Measurements from ENCODE around the gene RNF115. TPM values are rescaled to one million over a fixed set of nuclear protein-coding genes. Genes with fewer than 3 reads are reported as not detected.
A peak's percentile ranks its signal among the peaks of the same experiment; 100 is the strongest.

RNF115 gene
- total and polyA plus RNA-seq, 8 donors = 4.9 to 8.1 (median 5.9) TPM

DNA sequence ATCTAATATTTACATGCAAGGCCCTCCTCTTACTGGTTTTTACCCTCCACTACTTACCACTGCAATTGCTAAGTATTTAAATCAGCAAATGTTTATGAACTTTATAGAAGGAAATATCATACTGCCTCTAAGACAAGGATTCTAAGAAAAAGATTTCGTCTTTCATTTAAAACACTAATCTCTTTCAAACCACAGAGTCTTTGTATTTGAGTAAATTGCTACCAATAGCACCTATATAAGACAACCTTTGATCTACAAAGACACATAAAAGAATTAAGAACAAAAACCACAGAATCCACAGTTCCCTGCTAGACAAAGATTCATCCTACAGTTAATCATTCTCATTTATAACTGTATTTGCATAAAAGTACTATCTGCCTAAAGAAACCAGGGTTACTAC, 37.6 kb downstream of the RNF115 start:
- H3K4me3 ChIP-seq = no peak overlapping the region
- no peaks in the 10 kb centered on the region for H3K9me3 ChIP-seq
- H3K27ac ChIP-seq = no peak overlapping the region
- no peak for FAIRE-seq
- H3K4me1 ChIP-seq = peaks cover 12 to 26% (median 22%) of the 10 kb centered on the region in 3 donors
- H3K36me3 ChIP-seq = no peaks in the 10 kb centered on the region
- no peak for DNase-seq
- intact Hi-C loops (cut with DNase I) = no loop called here
- TF ChIP-seq, protein P1, sequence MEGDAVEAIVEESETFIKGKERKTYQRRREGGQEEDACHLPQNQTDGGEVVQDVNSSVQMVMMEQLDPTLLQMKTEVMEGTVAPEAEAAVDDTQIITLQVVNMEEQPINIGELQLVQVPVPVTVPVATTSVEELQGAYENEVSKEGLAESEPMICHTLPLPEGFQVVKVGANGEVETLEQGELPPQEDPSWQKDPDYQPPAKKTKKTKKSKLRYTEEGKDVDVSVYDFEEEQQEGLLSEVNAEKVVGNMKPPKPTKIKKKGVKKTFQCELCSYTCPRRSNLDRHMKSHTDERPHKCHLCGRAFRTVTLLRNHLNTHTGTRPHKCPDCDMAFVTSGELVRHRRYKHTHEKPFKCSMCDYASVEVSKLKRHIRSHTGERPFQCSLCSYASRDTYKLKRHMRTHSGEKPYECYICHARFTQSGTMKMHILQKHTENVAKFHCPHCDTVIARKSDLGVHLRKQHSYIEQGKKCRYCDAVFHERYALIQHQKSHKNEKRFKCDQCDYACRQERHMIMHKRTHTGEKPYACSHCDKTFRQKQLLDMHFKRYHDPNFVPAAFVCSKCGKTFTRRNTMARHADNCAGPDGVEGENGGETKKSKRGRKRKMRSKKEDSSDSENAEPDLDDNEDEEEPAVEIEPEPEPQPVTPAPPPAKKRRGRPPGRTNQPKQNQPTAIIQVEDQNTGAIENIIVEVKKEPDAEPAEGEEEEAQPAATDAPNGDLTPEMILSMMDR (IDR thresholded peaks at IDR 0.05) = no peak
- ATAC-seq = no peak
- no peaks in the 10 kb centered on the region for H3K27me3 ChIP-seq
- WGBS, 2 donors = 71 to 74% methylated on average over 1 of the region's 1 CpG

DNA sequence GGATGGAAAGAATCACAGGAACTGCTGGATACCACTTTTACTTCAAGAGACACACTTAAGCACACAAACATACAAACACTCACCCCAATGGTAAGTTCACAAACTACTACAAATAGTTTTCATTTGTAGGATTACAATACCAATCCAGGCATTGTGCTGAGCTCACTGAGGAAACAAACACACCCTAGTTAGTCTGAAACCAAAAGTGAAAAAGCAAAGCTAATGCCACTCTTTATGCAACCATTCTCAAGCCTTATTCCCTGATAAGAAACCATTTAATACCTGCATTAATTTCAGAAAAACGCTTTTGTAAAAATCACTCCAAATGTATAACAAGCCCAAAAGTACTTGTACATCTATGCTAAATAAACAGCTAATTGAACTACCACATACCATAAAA, 38.3 kb downstream of the RNF115 start:
- Histone ChIP-seq H3K4me3 (no peak overlapping the region), H3K36me3 (no peaks in the 10 kb centered on the region), H3K4me1 (peaks cover 12 to 26% (median 22%) of the 10 kb centered on the region in 3 donors), H3K27me3 (no peaks in the 10 kb centered on the region), H3K9me3 (no peaks in the 10 kb centered on the region), H3K27ac (no peak overlapping the region)
- intact Hi-C loops (cut with DNase I) = no loop called here
- FAIRE-seq (no peak), DNase-seq (no peak), ATAC-seq (peak in 3 of 4 donors; percentile 17 to 33 (median 25))
- 68 to 69% methylated on average over 1 of the region's 1 CpG for WGBS, 2 donors
- TF ChIP-seq, protein P1 (IDR thresholded peaks at IDR 0.05) = no peak

DNA sequence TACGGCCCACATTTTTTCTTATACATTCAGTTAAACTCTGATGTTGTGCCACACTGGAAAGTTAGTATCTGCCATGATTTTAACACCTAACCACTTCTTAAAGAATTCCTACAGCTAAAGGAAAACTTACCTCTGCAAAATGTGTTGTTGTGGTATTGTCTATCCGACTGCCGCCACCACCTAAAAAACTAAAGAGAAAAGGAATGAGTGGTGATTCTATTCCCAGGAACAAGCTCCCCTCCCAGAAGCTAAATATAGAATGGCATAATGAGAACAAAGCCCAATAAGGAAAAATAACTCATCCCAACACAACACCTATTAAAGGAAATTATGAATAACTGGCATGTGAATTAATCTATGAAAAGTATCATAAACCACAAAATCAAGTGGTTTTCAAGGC, 39.5 kb downstream of the RNF115 start:
- Histone ChIP-seq H3K9me3 (no peaks in the 10 kb centered on the region), H3K36me3 (no peaks in the 10 kb centered on the region), H3K4me1 (peaks cover 12 to 26% (median 22%) of the 10 kb centered on the region in 3 donors), H3K27ac (peak overlapping the region in 1 of 4 donors; percentile 50), H3K4me3 (no peak overlapping the region), H3K27me3 (no peaks in the 10 kb centered on the region)
- TF ChIP-seq, protein P1 (IDR thresholded peaks at IDR 0.05) = no peak
- intact Hi-C loops (cut with DNase I) = no loop called here
- WGBS, 2 donors = 68 to 73% methylated on average over 3 of the region's 3 CpGs
- no peak for FAIRE-seq
- DNase-seq = no peak
- no peak for ATAC-seq

DNA sequence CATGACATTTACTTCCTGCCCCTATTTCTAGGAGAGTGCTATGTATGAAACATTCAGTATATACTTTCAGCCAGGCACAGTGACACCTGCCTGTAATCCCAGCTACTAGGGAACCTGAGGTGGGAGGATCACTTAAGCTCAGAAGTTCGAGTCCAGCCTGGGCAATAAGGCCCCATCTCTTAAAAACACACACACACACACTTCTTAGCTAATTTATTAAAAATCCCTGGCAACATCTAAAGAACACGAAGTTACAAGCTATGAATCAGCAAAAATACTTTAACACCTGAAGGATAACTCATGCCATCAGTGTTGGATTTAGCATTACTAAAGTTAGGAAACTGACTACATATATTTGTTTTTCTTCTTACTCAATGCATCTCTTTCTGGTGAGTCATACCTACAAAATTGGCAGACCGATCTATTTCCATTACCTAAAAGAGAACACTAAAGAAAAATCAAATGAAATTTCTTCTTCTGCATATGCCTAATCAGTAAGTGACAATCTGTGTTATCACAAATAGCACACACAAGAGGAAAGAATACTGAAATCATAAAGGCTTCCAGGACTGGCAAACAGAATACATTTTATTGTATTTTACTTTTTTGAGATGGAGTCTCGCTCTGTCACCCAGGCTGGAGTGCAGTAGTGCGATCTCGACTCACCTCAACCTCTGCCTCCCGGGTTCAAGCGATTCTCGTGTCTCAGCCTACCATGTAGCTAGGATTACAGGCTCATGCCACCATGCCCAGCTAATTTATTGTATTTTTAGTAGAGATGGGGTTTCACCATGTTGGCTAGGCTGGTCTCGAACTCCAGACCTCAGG, 41.4 kb downstream of the RNF115 start:
- peak overlapping the region in 3 of 4 donors; percentile 29 to 66 (median 56) for H3K27ac ChIP-seq
- no peaks in the 10 kb centered on the region for H3K9me3 ChIP-seq
- H3K27me3 ChIP-seq = no peaks in the 10 kb centered on the region
- 74 to 75% methylated on average over 10 of the region's 10 CpGs for WGBS, 2 donors
- TF ChIP-seq, protein P1 (IDR thresholded peaks at IDR 0.05) = no peak
- intact Hi-C loops (cut with DNase I) = no loop called here
- ATAC-seq = peak; percentile 82 to 91 (median 86)
- H3K36me3 ChIP-seq = no peaks in the 10 kb centered on the region
- H3K4me3 ChIP-seq = no peak overlapping the region
- peaks cover 18 to 31% (median 26%) of the 10 kb centered on the region in 3 donors for H3K4me1 ChIP-seq
- no peak for FAIRE-seq
- peak in 1 of 6 donors; percentile 22 for DNase-seq

DNA sequence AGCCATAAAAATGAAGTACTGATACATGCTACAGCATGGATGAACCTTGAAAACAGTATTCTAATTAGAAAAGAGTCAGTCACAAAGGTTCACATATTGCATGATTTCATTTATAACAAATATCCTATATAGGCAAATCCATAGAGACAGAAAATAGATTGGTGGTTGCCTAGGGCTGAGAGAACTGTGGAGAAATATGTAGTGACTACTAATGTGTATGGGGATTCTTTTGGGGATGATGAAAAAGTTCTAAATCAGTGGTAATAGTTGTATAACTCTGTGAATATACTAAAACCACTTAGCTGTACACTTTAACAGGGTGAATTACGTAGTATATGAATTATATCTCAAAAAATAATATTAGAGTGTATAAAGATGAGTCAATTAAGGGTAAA, 45.8 kb downstream of the RNF115 start:
- H3K27me3 ChIP-seq = no peaks in the 10 kb centered on the region
- H3K36me3 ChIP-seq = no peaks in the 10 kb centered on the region
- WGBS, 2 donors = 84 to 86% methylated on average over 1 of the region's 1 CpG
- TF ChIP-seq, protein P1 (IDR thresholded peaks at IDR 0.05) = no peak
- H3K4me3 ChIP-seq = no peak overlapping the region
- DNase-seq = no peak
- ATAC-seq = no peak
- no peak for FAIRE-seq
- H3K27ac ChIP-seq = no peak overlapping the region
- intact Hi-C loops (cut with DNase I) = no loop called here
- H3K9me3 ChIP-seq = no peaks in the 10 kb centered on the region
- H3K4me1 ChIP-seq = peaks cover 14 to 22% (median 14%) of the 10 kb centered on the region in 3 donors

Data from pancreas (tissue), 10 donors.